Muscle of back (tissue), 11 donors: ENCODE results near the gene SETBP1. TPM values are rescaled to one million over a fixed set of nuclear protein-coding genes. Genes with fewer than 3 reads are reported as not detected.

Experiments
- DNase-seq, 3 donors: peaks; one replicate each; pipeline versions ENCODE4 v3.0.0 to v3.0.0-alpha.2; 2013
- polyA plus RNA-seq, 10 donors: library from polyadenylated mRNA; unstranded; fragments of 120-200 nt; gene quantifications; one replicate each; pipeline ENCODE4 v1.2.1, GENCODE V29; 2013; ENCODE audit not compliant: insufficient read length in 10 of 10

Gene SETBP1
- polyA plus RNA-seq, 10 donors = 13.6 to 21.3 (median 16.0) TPM

GRCh38 chr18:44679056-44679913 is 1.4 kb upstream of the SETBP1 start:
- DNase-seq = peak; percentile 90 to 95 (median 91)

- peak in 2 of 3 donors; percentile 61 to 75 for DNase-seq
These were observed 795 bp upstream of the SETBP1 start for GRCh38 chr18:44679914-44680272.

GRCh38 chr18:44681076-44681970 is 635 bp downstream of the SETBP1 start:
- peak in 2 of 3 donors; percentile 42 to 72 for DNase-seq

GRCh38 chr18:44682201-44682870 is 1.6 kb downstream of the SETBP1 start:
- peak in 2 of 3 donors; percentile 44 to 82 for DNase-seq

GRCh38 chr18:44682871-44683221 is 2.2 kb downstream of the SETBP1 start:
- peak in 2 of 3 donors; percentile 48 to 81 for DNase-seq

- DNase-seq = peak in 1 of 3 donors; percentile 40
These were observed 2.9 kb downstream of the SETBP1 start for GRCh38 chr18:44683556-44683955.

- no peak for DNase-seq
These were observed 4.6 kb downstream of the SETBP1 start for GRCh38 chr18:44685296-44685695.

GRCh38 chr18:44686156-44686555 is 5.5 kb downstream of the SETBP1 start:
- DNase-seq = no peak

- no peak for DNase-seq
These were observed 6.7 kb downstream of the SETBP1 start for GRCh38 chr18:44687421-44687820.

GRCh38 chr18:44689736-44690135 is 9.0 kb downstream of the SETBP1 start:
- no peak for DNase-seq

GRCh38 chr18:44691148-44691925 is 10.6 kb downstream of the SETBP1 start:
- no peak for DNase-seq

- DNase-seq = no peak
These were observed 12.5 kb downstream of the SETBP1 start for GRCh38 chr18:44693030-44693784.

- no peak for DNase-seq
These were observed 14.8 kb downstream of the SETBP1 start for GRCh38 chr18:44695503-44695902.

GRCh38 chr18:44696892-44697291 is 16.2 kb downstream of the SETBP1 start:
- DNase-seq = no peak

GRCh38 chr18:44697315-44697714 is 16.6 kb downstream of the SETBP1 start:
- no peak for DNase-seq

GRCh38 chr18:44698518-44698917 is 17.8 kb downstream of the SETBP1 start:
- no peak for DNase-seq

GRCh38 chr18:44699572-44700261 is 19.0 kb downstream of the SETBP1 start:
- DNase-seq = peak in 2 of 3 donors; percentile 37 to 70

GRCh38 chr18:44700652-44701051 is 20.0 kb downstream of the SETBP1 start:
- DNase-seq = peak in 1 of 3 donors; percentile 55

- DNase-seq = no peak
These were observed 20.5 kb downstream of the SETBP1 start for GRCh38 chr18:44701227-44701626.

- no peak for DNase-seq
These were observed 21.9 kb downstream of the SETBP1 start for GRCh38 chr18:44702594-44702993.
